ENCODE results near the gene COX6A1. TPM values are rescaled to one million over a fixed set of nuclear protein-coding genes. Genes with fewer than 3 reads are reported as not detected.
"Not testable (repeated sequence)": the region's sequence is repeated elsewhere in the genome, so short reads cannot be mapped to it uniquely, and the experiment has no call there.

Gene COX6A1
- total RNA-seq, 1 donor from 2014 or later: 325 TPM

DNA sequence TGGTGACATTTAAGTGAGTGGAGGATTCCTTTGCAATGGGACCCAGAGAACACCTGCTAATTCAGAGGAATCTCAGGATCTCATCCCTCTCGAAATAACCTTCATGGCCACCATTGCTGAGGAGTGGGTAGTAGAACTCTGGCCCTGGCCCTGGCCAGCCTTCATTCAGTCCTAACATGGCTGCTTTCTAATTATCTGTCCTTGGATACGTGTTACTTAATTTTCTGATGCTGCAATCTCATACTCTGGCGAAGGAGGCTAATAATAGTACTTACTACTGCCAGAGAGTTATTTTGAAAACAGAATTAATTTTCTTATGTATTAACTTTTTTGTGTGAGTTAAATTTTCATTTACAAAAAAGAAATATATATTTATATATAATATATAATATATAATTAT is 12.1 kb upstream of the COX6A1 start:
- no peak for DNase-seq (ENCODE audit: low read depth)

DNA sequence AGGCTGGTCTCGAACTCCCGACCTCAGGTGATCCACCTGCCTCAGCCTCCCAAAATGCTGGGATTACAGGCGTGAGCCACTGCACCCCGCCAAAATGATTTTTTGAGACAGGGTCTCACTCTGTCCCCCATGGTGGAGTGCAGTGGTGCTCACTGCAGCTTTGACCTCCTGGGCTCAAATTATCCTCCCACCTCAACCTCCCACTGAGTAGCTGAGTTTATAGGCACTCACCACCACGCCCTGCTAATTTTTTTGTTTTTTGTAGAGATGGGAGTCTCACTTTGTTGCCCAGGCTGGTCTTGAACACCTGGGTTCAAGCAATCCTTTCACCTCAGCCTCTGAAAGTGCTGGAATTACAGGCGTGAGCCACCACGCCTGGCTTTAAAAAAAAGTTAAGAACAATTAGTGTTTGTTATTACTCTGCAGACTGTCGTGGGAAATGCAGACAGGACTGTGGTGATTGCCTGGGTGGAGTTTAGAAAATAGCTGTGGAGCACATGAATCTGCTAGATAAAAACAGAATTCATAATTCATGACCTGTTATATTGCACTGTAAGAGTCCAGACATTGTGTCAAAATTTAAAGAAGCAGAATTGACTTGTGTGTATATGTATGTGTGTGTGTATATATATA is 9.2 kb upstream of the COX6A1 start:
- no peak for DNase-seq (ENCODE audit: low read depth)

- no peak for DNase-seq (ENCODE audit: low read depth)
These were observed 8.5 kb upstream of the COX6A1 start for GRCh38 chr12:120429368-120429767.

DNA sequence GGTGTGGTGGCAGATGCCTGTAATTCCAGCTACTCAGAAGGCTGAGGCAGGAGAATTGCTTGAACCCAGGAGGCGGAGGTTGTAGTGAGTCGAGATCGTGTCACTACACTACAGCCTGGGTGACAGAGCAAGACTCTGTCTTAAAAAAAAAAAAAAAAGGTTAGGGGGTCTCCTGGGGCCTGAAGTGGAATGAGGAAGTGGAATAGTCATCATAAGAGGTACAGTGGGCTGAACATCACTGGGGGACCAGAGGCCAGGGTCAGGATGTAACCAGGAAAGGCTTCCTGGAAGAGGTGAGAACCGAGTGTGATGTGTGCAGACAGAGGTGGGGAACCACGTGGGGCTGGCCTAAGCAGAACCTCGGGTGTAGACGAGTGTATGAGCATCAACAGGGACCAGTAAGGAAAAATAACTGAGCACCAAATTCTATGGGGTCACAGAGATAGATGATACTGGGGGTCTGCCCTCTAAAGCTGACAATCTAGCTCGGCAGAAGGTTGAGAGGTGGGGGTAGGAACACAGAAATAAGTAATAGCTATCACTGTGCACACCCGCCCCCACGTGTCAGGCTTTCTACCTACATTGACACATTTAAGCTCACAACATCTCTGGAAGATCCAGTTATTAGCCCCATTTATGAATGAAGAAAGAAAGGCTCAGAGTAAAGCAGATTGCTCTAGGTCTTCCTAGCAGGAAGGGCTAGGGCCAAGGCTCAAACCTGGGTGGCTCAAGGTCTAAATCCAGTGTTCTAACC is 5.0 kb upstream of the COX6A1 start:
- no peak for DNase-seq (ENCODE audit: low read depth)

DNA sequence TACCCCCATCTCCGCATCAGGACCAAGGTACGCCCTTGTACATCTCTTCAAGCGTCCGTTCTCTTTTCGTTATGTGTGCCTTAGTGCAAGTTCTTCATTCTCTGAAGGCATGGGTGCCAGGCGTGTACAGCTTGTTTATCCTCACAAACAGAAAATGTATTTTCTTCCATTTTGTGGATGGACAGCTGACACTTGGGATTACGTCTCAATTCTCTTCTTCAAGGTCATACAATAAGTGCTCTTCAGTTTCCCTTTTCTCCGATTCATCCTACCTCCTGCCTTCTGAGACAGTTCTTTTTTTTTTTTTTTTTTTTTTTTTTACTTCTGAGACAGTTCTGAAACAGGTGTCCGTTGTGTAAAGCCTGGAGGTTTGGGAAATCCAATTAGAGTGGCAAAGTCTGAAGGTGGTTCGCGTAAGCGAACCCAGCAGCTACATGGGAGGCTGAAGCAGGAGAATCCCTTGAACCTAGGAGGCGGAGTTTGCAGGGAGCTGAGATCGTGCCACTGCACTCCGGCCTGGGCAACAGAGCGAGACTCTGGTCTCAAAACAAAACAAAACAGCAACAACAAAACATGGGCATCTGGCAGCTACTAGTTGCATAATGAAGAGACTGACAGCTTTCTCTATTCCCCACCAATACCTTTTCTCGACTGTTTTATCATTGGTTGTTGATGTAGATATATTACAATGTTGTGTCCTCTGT is 734 bp downstream of the COX6A1 start:
- DNase-seq (ENCODE audit: low read depth): no peak

GRCh38 chr12:120439646-120440247 is 1.8 kb downstream of the COX6A1 start:
- peak; percentile 53 for DNase-seq (ENCODE audit: low read depth)

- DNase-seq (ENCODE audit: low read depth): no peak
These were observed 6.8 kb downstream of the COX6A1 start for GRCh38 chr12:120444676-120445075.

- DNase-seq (ENCODE audit: low read depth): peak; percentile 82
These were observed 8.3 kb downstream of the COX6A1 start, which contains the start of the genes GATC and TRIAP1 for GRCh38 chr12:120445911-120446843. TSS of gene GATC (plus strand) at chr12:120446444. CDS start at chr12:120446481, 37 bp downstream. TSS of gene TRIAP1 (minus strand) at chr12:120446384. CDS start at chr12:120446372, 12 bp downstream.

- not testable (repeated sequence) for DNase-seq (ENCODE audit: low read depth)
These were observed 8.9 kb downstream of the COX6A1 start for GRCh38 chr12:120446844-120447178.

- no peak for DNase-seq (ENCODE audit: low read depth)
These were observed 10.1 kb downstream of the COX6A1 start for GRCh38 chr12:120447992-120448391.

- DNase-seq (ENCODE audit: low read depth): not testable (repeated sequence)
These were observed 14.6 kb downstream of the COX6A1 start for GRCh38 chr12:120452524-120452923.

- DNase-seq (ENCODE audit: low read depth): no peak
These were observed 15.3 kb downstream of the COX6A1 start for GRCh38 chr12:120453060-120453750.

DNA sequence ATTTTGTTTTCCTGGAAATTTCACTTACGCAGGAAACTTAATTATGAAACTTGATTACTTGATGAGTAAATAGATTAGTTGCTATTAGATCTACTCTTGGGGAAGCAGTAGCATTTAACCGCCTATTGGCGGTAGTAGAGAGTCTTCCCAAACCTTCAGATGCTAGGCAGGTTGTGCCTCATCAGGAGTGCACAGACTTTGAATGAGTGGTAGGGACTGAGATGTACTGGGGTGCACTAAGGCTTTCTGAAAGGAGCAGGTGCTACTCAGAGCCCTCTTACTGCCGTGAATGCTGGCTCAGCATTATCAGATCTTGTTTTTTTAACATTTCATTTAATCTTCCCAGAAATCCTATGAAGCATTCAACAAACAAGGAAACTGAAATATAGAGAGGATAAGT is 16.1 kb downstream of the COX6A1 start:
- DNase-seq (ENCODE audit: low read depth): no peak

- no peak for DNase-seq (ENCODE audit: low read depth)
These were observed 17.4 kb downstream of the COX6A1 start for GRCh38 chr12:120455302-120455701.

DNA sequence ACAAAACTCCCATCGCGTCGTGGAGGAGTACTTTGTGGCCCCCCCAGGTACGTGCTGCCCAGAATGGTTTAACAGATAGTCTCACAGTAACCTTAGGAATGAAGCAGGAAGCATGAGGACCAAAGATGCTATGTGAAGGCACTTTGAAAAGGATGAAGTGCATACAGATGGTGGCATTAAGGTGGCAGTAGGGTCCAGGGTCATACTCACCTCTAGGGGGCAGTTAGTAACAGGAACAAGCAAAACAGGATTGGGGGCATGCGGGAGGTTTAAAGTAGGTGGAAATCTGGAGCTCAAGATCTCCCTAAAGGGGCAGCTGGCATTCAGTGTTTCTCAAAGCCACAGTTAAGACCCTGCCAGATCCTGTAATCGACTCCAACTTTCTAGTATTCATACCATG is 19.2 kb downstream of the COX6A1 start:
- no peak for DNase-seq (ENCODE audit: low read depth)

GRCh38 chr12:120460157-120460556 is 22.2 kb downstream of the COX6A1 start:
- DNase-seq (ENCODE audit: low read depth): no peak

GRCh38 chr12:120462099-120462640 is 24.3 kb downstream of the COX6A1 start:
- no peak for DNase-seq (ENCODE audit: low read depth)

DNA sequence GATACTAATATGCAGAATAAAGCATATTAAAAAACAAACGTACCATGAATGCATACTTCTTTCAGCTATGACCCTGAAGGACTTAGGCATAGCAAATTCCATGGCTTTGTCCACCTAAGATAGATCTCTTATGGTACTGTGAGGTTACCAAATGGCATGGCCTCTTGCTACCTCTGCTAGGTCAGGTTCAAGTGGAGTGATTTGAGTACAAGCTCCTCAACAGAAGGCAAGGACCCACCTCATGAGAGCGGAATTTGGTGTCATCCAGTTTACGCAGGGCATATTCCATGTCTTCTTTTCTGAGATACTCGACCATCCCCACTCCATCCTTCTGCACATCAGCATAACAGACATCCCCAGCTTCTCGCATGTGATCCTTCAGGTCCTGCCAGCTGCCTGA is 25.8 kb downstream of the COX6A1 start:
- no peak for DNase-seq (ENCODE audit: low read depth)

- DNase-seq (ENCODE audit: low read depth): no peak
These were observed 27.8 kb downstream of the COX6A1 start for GRCh38 chr12:120465756-120466155.

Data from myocyte (in vitro differentiated cells).